Right atrium auricular region (tissue), 2 donors: ENCODE measurements around the gene C10orf71. TPM values are rescaled to one million over a fixed set of nuclear protein-coding genes. Genes with fewer than 3 reads are reported as not detected.

Source experiments
- DNase-seq: peaks from one replicate; pipeline ENCODE4 v3.0.0-alpha.2; 2019; ENCODE audit warnings: low spot score
- H3K27ac ChIP-seq, 2 donors: fragments of 200-600 bp; sonication (generic); 1 replicate in 1 of 2; 2 replicates in 1 of 2; pipeline ENCODE4 v1.5.1; 2016 to 2019
- H3K27me3 ChIP-seq, 2 donors: fragments of 200-600 bp; sonication (generic); one replicate each; pipeline versions ENCODE4 v1.5.1 to v1.6.0; 2017 to 2019
- H3K36me3 ChIP-seq: fragments of 200-600 bp; sonication (generic); one replicate; pipeline ENCODE4 v1.5.1; 2016
- H3K4me1 ChIP-seq, 2 donors: fragments of 200-600 bp; sonication (generic); one replicate each; pipeline versions ENCODE4 v1.5.1 to v1.6.0; 2017 to 2019
- H3K4me3 ChIP-seq, 2 donors: fragments of 200-600 bp; sonication (generic); 1 replicate in 1 of 2; 2 replicates in 1 of 2; pipeline ENCODE4 v1.5.1; 2017 to 2019; ENCODE audit warnings: mild to moderate bottlenecking in 1 of 2, moderate library complexity in 1 of 2
- H3K9me3 ChIP-seq, 2 donors: fragments of 200-600 bp; sonication (generic); one replicate each; pipeline ENCODE4 v1.5.1; 2019
- CTCF ChIP-seq, 2 donors: fragments of 200-600 bp; sonication (generic); IDR thresholded peaks; one replicate each; pipeline ENCODE4 v1.5.1; 2019; ENCODE audit warnings: antibody characterized with exemption in 2 of 2
- total RNA-seq, 2 donors: library from RNA; depleted of rRNA; stranded (reverse); fragments of >200 nt; gene quantifications; one replicate each; pipeline ENCODE4 v1.1.0, GENCODE V29; 2016

C10orf71 gene
- total RNA-seq, 2 donors from 2014 or later: 34.9 to 48.2 TPM

- Histone ChIP-seq H3K4me1 (peaks cover 0 to 57% of the 10 kb centered on the region in 2 donors), H3K27me3 (no peaks in the 10 kb centered on the region), H3K36me3 (no peaks in the 10 kb centered on the region), H3K9me3 (no peaks in the 10 kb centered on the region), H3K27ac (peak overlapping the region; percentile 33 to 90), H3K4me3 (no peak overlapping the region)
- no peak for DNase-seq
- no peak for TF ChIP-seq CTCF (IDR thresholded peaks at IDR 0.05)
These were observed 3.1 kb downstream of the C10orf71 start for GRCh38 chr10:49302088-49302487.

GRCh38 chr10:49303711-49304110 lies 4.7 kb downstream of the C10orf71 start:
- no peak for DNase-seq
- H3K4me1 ChIP-seq: peaks cover 0 to 43% of the 10 kb centered on the region in 2 donors

GRCh38 chr10:49304137-49304536 lies 5.2 kb downstream of the C10orf71 start:
- Histone ChIP-seq H3K27me3 (no peaks in the 10 kb centered on the region), H3K9me3 (no peaks in the 10 kb centered on the region), H3K36me3 (no peaks in the 10 kb centered on the region), H3K4me3 (no peak overlapping the region), H3K4me1 (peaks cover 0 to 39% of the 10 kb centered on the region in 2 donors), H3K27ac (peak overlapping the region; percentile 1 to 90)
- no peak for TF ChIP-seq CTCF (IDR thresholded peaks at IDR 0.05)
- DNase-seq: no peak

More at GRCh38 chr10:49303711-49304110, 4.7 kb downstream of the C10orf71 start:
- no peaks in the 10 kb centered on the region for H3K27me3 ChIP-seq
- H3K36me3 ChIP-seq: no peaks in the 10 kb centered on the region
- H3K4me3 ChIP-seq: no peak overlapping the region
- H3K27ac ChIP-seq: peak overlapping the region; percentile 16 to 90
- H3K9me3 ChIP-seq: no peaks in the 10 kb centered on the region
- no peak for TF ChIP-seq CTCF (IDR thresholded peaks at IDR 0.05)

- no peaks in the 10 kb centered on the region for H3K27me3 ChIP-seq
- TF ChIP-seq CTCF (IDR thresholded peaks at IDR 0.05): no peak
These were observed 9.0 kb downstream of the C10orf71 start for GRCh38 chr10:49307921-49308320.

GRCh38 chr10:49308881-49309280 lies 9.9 kb downstream of the C10orf71 start:
- peaks cover 3% of the 10 kb centered on the region for H3K36me3 ChIP-seq
- no peak overlapping the region for H3K4me3 ChIP-seq
- H3K27ac ChIP-seq: no peak overlapping the region
- no peaks in the 10 kb centered on the region for H3K9me3 ChIP-seq
- DNase-seq: no peak
- H3K4me1 ChIP-seq: peaks cover 0 to 25% of the 10 kb centered on the region in 2 donors
- H3K27me3 ChIP-seq: no peaks in the 10 kb centered on the region
- no peak for TF ChIP-seq CTCF (IDR thresholded peaks at IDR 0.05)

More at GRCh38 chr10:49307921-49308320, 9.0 kb downstream of the C10orf71 start:
- Histone ChIP-seq H3K27ac (no peak overlapping the region), H3K9me3 (no peaks in the 10 kb centered on the region), H3K4me1 (peaks cover 0 to 27% of the 10 kb centered on the region in 2 donors), H3K4me3 (no peak overlapping the region), H3K36me3 (peaks cover 3% of the 10 kb centered on the region)
- no peak for DNase-seq
